GM20000 (cell line): Measurements from ENCODE around the gene PPP1R10.

Experiments used
- DNase-seq: peaks from one replicate; pipeline ENCODE4 v3.0.0; 2012; ENCODE audit warnings: low spot score
- TF ChIP-seq, protein P1 (sequence below): IDR thresholded peaks from 2 replicates; pipeline ENCODE4 v1.5.1; 2012; ENCODE audit warnings: mild to moderate bottlenecking, control low read depth; ENCODE audit errors: extremely low read depth, missing control alignments

Gene PPP1R10

DNA sequence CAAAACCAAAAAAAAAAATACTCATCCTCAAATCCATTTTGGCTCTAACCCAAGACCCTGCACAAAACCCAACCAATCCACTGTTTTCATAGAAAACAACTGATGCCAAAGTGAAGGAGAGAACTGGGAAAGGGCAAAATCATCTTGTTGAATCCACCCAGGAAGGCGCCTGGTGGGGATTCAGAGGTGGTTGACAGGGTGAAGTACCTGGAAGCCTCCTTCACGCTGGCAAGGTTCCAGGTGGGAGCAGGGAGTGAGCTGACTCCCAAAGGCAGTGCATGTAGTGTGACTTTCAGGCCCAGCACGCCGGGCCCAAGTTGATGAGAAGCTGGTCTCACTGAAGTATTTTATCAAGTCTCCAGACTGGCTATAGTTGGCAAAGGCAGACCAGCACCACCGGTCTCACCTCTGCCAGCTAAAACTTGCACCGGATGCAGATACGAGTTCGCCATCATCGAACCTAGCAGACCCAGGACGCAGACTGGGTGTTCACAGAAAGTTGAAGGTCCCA, 16.5 kb downstream of the PPP1R10 start:
- TF ChIP-seq, protein P1, sequence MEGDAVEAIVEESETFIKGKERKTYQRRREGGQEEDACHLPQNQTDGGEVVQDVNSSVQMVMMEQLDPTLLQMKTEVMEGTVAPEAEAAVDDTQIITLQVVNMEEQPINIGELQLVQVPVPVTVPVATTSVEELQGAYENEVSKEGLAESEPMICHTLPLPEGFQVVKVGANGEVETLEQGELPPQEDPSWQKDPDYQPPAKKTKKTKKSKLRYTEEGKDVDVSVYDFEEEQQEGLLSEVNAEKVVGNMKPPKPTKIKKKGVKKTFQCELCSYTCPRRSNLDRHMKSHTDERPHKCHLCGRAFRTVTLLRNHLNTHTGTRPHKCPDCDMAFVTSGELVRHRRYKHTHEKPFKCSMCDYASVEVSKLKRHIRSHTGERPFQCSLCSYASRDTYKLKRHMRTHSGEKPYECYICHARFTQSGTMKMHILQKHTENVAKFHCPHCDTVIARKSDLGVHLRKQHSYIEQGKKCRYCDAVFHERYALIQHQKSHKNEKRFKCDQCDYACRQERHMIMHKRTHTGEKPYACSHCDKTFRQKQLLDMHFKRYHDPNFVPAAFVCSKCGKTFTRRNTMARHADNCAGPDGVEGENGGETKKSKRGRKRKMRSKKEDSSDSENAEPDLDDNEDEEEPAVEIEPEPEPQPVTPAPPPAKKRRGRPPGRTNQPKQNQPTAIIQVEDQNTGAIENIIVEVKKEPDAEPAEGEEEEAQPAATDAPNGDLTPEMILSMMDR = no peak
- DNase-seq = no peak

DNA sequence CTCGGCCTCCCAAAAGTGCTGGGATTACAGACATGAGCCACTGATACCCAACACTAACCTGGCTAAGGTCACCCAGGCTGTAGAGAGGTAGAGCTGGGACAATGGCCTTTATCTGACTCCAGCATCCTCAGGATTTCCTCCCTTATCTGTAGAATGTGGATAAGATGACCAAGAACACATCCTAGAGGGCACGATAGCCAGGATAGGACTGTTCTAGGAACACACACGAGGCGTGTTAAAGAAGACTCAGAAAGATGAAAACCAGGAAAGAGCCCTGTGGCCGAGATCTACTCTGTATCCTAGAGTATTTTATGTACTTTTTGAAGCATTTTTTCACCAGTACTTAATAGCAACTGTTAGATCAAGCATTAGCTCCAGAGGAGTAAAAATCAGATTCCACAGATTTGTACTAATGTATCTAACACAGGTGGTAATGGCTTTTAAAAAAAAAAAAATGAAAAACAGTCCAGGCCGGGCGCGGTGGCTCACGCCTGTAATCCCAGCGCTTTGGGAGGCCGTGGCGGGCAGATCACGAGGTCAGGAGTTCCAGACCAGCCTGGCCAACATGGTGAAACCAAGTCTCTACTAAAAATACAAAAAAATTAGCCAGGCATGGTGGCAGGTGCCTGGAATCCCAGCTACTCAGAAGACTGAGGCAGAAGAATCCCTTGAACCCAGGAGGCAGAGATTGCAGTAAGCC, 17.3 kb downstream of the PPP1R10 start:
- DNase-seq = no peak
- TF ChIP-seq, protein P1 = no peak

GRCh38 chr6:30598912-30599624, 18.0 kb downstream of the PPP1R10 start:
- TF ChIP-seq, protein P1 = no peak
- no peak for DNase-seq

DNA sequence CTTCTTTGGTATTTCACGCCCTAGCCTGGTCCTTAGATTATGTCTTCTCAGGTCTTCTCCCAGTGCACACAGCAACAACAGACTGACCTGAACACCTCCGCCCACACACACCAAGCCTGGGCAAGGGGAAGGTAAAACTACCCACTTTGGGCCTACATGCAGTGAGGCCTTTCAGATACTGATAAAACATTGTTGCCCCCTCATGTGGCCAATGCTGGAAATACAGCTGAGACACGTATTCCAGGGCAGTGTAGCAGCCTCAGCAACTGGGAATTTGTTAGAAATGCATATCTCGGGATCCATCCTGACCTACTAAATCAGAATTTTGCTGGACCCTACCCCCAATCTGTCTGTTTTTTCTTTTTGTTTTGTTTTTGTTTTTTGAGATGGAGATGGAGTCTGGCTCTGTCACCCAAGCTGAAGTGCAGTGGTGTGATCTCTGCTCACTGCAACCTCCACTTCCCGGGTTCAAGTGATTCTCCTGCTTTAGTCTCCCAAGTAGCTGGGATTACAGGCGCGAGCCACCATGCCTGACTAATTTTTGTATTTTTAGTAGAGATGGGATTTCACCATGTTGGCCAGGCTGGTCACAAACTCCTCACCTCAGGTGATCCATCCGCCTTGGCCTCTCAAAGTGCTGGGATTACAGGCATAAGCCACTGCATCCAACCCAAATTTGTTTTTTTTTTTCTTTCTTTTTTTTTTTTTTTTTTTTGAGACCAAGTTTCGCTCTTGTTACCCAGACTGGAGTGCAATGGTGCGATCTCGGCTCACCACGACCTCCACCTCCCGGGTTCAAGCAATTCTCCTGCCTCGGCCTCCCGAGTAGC, 19.5 kb downstream of the PPP1R10 start:
- TF ChIP-seq, protein P1 = peak; percentile 86
- peak; percentile 78 for DNase-seq

DNA sequence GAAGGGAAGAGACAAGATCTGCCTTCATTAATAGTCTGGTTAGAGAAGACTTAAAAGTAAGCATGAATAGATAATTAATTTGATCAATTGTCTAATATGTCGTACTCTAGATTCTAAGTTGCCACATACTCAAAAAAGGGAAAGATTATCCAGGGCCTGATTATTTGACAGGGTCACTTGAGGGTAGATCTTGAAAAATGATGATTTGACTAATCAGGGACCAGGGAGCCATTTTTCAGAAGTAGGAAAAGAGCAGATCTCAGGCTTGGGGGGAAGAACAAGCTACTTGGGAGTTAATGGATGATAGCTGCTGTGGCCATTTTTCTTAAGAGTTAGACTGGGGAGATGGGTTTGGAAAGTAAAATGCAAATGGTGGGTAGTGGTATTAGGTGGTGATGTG, 24.8 kb downstream of the PPP1R10 start:
- no peak for DNase-seq
- TF ChIP-seq, protein P1 = no peak

DNA sequence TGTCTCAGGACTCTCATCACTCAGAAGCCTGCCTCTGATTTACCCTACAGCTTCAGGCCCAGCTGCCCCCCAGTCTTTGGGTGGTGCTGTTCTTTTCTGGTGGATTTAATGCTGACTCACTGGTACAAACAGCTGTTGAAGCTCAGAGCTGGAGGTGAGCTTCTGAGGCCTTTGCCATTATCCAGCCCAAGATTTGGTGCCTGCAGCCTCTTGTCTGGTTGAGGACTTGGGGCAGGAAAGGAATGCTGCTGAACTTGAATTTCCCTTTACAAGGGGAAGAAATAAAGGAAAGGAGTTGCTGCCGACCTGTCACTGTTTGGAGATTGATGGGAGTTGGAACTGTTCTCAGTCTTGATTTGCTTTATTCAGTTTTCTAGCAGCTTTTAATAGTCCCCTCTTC, 26.0 kb downstream of the PPP1R10 start:
- DNase-seq = no peak
- TF ChIP-seq, protein P1 = no peak
